Prostate gland (tissue), 2 donors: ENCODE data around the gene SPDEF.

Experiments
- POLR2A ChIP-seq: fragments of 450-650 bp; IDR thresholded peaks from one replicate; pipeline ENCODE4 v1.6.1; 2016; ENCODE audit warnings: antibody characterized with exemption, mild to moderate bottlenecking
- POLR2AphosphoS5 ChIP-seq: sonication (generic); formaldehyde crosslinking; IDR thresholded peaks from one replicate; pipeline ENCODE4 v1.6.1; 2017; ENCODE audit warnings: antibody characterized with exemption
- TF ChIP-seq, protein P1 (sequence below), 4 experiments: fragments of 200-600 bp in 2 of 4; fragments of 450-650 bp in 2 of 4; sonication (generic) in 2 of 4; IDR thresholded peaks; 1 replicate in 3 of 4; 2 replicates in 1 of 4; pipeline ENCODE4 v1.5.1; 2016 to 2019; ENCODE audit warnings: antibody characterized with exemption in 4 of 4, mild to moderate bottlenecking in 2 of 4, moderate library complexity in 2 of 4

DNA sequence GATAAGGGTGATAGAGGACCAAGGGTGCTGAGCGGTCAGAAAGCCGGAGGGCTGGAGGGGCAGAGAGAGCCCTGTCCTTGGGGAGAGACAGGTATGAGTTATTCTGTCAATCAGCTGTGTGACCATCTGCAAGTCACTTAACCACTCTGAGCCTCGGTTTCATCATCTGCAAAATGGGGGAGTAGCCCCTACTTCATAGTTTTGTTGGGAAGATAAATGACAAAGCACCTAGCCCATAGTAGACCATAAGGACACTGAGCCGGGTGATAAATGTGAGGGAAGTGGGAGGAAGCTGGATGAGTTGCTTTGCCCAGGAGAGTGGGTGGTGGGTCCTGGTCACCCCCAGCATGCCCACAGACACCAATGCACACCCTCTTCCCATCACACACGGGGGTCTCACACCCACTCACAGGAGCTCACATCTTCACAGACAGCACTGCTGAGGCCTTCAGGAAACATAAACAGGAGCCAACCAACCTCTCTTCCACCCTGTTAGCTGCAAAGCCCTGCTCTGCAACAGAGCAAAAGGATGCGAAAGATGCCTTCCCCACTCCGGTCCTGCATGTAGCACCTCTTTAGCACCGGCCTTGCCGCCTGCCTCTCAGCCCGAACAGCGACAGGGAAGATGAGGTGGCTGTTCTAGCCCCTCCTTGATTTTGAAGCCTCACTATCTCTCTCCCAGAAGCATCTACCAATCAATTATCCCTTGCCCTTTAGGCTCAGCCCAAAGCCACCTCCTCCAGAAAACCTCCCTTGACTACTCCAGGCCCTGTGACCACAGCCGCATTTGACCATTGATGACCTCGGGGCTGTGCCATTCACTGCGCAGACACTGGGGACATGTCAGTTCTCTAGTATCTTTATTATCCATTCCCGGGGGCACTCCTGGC, 18.9 kb downstream of the SPDEF start:
- TF ChIP-seq, protein P1, sequence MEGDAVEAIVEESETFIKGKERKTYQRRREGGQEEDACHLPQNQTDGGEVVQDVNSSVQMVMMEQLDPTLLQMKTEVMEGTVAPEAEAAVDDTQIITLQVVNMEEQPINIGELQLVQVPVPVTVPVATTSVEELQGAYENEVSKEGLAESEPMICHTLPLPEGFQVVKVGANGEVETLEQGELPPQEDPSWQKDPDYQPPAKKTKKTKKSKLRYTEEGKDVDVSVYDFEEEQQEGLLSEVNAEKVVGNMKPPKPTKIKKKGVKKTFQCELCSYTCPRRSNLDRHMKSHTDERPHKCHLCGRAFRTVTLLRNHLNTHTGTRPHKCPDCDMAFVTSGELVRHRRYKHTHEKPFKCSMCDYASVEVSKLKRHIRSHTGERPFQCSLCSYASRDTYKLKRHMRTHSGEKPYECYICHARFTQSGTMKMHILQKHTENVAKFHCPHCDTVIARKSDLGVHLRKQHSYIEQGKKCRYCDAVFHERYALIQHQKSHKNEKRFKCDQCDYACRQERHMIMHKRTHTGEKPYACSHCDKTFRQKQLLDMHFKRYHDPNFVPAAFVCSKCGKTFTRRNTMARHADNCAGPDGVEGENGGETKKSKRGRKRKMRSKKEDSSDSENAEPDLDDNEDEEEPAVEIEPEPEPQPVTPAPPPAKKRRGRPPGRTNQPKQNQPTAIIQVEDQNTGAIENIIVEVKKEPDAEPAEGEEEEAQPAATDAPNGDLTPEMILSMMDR (IDR thresholded peaks at IDR 0.05), result no peak
- TF ChIP-seq POLR2A, result no peak
- TF ChIP-seq POLR2AphosphoS5, result no peak
